GM21526 (cell line): Measurements from ENCODE around the gene CA6.
"Not testable (repeated sequence)": the region's sequence is repeated elsewhere in the genome, so short reads cannot be mapped to it uniquely, and the experiment has no call there.

ENCODE experiments used
- ATAC-seq: cut with Tn5 transposase; IDR thresholded peaks from one replicate; pipeline ENCODE4 v1.9.1; 2021; ENCODE audit warnings: moderate library complexity; ENCODE audit not compliant: unreplicated experiment, low FRiP score

The CA6 gene

DNA sequence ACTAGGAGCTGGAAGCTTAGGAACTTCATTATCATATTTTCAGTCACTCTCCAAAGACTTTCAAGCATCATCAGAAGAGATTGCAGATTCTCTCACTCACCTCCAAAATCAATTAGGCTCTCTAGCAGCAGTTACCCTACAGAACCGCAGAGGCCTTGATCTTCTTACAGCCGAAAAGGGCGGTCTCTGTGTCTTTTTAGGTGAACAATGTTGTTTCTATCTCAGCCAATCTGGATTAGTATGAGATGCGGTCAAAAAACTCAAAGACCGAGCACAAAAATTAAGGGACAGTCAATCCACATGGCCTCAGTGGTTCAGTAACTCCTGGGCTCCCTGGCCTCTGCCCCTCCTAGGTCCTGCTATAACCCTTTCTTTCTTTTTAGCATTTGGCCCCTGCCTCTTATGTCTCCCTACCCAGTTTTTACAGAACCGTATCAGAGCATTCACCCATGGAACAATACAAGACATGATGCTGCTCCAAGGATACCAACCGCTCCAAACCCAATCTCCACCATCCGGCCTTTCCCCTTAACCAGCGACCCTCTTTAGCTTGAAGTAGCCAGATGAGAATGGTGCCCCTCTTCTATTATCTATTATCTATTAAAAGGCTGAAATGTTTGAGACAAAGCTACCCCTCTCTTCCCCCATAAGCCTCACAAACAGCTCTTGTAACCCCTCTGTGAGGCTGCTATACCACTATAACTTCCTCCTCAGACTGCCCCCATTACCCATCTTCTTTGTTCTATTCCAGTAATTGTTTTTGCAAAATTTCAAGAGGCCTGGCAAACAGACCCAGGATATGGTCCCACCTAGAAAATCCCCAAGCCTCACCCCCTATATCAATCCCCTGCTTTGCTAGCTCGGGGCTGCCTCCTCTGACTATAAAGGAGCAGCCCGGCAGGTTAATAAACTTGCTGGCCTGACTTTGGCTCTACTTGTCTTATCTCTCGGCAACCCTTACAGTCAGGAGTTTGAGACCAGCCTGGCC is 18.7 kb upstream of the CA6 start:
- no peak for ATAC-seq

DNA sequence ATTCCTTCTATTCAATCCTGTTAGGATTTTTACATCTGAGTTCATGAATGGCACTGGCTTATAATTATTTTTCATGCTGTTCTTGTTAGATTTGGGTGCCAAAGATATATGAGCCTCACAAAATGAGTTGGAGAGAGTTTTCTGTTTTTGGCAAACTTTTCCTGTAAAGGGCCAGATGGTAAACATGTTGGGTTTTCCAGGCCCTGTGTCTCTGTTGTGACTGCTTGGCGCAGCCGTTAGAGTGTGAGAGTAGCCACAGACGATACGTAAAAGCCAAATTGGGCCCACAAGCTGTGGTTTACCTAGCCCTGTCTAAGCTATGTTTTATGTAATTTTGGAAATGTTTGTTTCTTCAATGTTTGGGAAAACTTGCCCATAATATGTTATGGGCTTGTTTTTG is 15.6 kb upstream of the CA6 start:
- no peak for ATAC-seq

GRCh38 chr1:8937051-8937450 is 8.6 kb upstream of the CA6 start:
- not testable (repeated sequence) for ATAC-seq

DNA sequence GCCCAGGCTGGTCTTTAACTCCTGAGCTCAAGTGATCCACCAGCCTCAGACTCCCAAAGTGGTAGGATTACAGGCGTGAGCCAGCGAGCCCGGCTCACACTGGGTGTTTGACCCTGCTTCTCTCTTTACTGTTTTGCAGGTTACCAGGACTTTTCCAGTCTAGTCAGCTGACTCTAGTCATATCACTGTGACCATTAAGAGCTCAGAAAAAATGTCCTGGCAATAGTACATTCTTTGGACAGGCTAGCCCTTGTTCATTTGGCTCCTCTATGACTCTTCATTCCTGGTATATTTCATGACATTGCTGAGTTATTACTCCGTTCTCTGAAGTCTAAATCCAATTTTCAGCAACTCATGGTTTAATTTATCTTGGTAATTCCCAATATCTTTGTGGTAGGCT is 8.0 kb upstream of the CA6 start:
- no peak for ATAC-seq

- ATAC-seq, result no peak
Observed at GRCh38 chr1:8938232-8938999, 7.3 kb upstream of the CA6 start.

GRCh38 chr1:8939000-8939265 is 6.7 kb upstream of the CA6 start:
- ATAC-seq, result no peak

DNA sequence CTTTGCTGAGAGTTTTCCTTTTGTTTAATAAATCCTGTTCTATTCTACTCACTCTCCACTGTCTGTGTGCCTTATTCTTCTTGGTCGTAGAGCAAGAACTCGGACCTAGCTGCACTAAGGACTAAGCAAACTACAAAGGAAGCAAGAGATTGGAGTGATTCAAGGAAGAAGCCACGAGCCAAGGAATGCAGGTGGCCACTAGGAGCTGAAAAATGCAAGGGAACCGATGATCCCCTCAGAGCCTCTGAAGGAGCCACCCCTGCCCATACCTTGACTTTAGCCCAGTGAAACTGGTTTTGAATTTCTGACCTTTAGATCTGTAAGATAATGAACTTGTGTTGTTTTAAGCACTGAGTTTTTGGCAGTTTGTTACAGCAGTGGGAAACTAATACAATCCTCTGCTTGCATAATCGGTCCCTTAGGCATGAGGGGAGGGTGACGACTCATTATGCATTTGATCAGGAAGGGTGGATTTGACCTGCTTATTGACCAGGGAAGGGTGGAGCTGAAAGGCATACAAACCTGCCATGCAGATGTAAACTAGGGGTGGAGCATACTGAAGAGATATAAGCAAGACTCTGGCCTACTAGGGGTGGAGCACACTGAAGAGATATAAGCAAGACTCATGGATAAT is 6.2 kb upstream of the CA6 start:
- no peak for ATAC-seq

- no peak for ATAC-seq
Observed at GRCh38 chr1:8941906-8942305, 3.8 kb upstream of the CA6 start.

DNA sequence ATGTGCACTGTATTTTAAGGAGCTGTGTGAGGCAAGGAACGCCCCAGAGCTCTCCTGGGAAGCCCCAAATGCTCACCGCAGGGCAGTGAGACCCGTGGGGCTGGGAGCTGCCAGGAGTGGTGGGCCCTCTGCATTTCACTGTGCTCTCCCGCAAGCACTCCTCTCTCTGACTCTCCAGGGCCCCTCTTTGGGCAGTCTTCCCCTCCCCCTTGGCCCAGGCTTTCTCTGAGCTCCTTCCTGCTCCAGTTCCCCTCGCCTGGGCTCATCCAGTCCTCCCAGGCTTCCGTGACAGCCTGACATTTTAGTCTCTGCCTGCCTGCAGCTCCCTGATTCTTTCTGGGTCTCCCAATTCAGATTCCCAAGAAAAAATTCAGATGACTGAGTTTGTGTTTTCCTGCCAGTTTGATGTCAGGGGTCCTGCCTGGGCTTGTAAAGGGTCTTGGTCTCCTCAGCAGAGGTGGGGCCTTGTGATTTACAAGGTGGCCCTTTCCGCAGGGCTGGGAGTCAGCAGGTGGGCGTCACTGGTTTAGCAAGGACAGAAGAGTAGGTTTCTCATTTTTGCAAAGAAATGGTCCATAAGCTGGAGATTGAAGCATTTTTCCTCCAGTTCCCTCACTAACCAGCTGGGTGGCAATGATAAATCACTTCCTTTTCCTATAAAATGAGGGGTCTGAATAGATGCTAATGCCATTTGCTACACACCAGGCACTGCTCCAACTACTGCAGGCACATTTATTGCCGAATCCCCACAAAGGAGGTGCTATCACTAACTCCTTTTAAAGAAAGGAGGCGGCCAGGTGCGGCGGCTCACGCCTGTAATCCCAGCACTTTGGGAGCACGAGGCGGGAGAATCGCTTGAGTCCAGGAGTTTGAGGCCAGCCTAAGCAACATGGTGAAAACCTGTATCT is 1.9 kb upstream of the CA6 start:
- ATAC-seq, result no peak

DNA sequence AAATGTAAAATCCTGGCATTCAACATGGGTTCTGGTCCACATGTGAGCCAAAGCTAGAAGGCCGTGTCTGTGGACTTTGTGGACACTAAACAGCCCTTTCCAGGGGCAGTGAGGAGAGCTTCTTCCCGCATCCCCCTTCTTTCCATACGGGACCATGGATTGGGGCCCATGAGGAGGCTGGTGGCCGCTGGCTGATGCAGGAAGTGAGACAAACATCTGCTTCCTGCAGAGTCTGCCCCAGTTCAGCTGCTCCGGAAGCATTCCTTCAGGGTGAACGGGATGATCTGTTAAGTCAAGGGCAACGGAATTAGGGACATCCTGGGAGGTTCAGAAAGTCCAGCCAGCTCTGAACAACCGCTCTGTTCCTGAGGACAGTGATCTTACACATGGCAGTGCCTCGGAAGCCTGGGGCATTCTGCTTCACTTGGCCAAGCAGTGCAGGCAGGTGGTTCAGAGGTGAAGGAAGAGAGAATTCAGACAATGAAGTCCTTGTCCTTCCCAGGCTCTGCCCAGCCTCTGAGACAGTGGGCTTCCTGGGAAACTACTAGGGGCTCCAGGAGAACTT is 1.5 kb downstream of the CA6 start:
- no peak for ATAC-seq

GRCh38 chr1:8950309-8950708 is 4.6 kb downstream of the CA6 start:
- no peak for ATAC-seq

DNA sequence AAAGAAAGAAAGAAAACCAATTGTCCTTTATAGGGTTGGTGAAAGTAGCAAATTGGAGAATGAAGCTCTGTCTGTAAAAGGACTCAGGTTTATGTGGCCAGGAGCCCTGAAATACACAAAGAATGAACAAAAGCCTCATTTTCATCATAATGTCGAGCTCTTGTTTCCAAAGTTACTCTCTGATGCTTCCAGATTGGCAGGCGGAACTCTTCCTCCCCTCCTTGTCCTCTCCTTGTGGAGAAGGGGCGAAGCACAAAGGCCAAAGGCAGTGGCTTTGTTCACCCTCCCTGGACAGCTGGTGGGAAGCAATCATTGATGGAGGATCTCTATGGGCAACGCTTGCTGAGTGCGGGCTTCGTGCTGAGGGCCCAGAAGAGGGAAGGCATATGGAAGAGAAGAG is 5.6 kb downstream of the CA6 start:
- no peak for ATAC-seq

GRCh38 chr1:8955406-8955805 is 9.7 kb downstream of the CA6 start:
- no peak for ATAC-seq

- no peak for ATAC-seq
Observed at GRCh38 chr1:8956461-8957349, 11.0 kb downstream of the CA6 start.

DNA sequence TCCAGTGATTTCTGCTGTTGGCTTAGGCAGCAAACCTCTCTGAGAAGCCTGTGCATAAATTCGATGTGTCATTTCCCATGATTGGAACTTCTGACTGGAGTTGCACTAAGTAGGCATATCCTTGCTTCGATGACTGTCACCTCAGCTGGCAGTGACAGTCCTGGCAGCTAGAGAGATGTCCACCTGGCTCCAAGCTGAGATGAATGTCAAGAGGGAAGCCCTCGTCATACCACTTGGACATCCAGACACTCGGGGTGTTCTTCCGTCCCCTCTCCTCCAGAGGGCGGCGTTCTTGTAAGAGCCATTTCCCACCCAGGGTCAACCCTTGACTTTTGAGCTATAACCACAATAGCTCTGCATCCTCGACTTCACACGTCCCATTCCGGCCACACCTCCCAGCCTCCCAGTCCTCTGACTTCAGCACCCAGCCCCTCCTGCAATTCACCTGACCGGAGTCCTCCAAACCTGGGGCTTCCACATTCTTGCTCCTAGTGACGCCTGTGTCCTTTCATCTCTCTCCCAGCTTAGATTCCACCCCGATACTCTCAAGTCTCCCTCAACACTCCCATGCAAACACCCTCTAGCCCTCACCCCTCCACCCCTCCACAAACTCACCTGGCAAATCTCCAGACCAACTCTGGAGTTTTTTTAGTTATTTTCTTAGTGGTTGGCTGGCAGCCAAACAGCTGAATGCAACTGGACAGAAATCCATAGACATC is 17.3 kb downstream of the CA6 start:
- ATAC-seq, result no peak

- no peak for ATAC-seq
Observed at GRCh38 chr1:8963963-8964362, 18.3 kb downstream of the CA6 start.

DNA sequence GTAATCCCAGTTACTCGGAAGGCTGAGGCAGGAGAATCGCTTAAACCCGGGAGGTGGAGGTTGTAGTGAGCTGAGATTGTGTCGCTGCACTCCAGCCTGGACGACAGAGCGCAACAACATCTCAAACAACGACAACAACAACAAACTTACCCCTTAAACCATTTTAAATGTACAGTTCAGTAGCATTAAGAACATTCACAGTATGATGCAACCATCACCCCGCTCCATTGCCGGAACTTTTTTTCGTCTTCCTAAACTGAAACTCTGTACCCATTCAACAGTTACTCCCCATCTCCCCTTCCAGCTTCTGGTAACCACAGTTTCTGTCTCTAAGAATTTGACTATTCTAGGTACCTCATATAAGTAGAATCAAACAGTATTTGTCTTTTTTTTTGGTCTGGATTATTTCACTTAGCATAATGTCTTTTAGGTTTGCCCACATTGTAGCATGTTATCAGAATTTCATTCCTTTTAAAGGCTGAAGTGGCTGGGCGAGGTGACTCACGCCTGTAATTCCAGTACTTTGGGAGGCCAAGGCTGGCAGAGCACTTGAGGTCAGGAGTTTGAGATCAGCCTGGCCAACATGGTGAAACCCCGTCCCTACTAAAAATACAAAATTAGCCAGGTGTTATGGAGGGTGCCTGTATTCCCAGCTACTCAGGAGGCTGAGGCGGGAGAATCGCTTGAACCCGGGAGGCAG is 19.6 kb downstream of the CA6 start:
- ATAC-seq, result no peak

DNA sequence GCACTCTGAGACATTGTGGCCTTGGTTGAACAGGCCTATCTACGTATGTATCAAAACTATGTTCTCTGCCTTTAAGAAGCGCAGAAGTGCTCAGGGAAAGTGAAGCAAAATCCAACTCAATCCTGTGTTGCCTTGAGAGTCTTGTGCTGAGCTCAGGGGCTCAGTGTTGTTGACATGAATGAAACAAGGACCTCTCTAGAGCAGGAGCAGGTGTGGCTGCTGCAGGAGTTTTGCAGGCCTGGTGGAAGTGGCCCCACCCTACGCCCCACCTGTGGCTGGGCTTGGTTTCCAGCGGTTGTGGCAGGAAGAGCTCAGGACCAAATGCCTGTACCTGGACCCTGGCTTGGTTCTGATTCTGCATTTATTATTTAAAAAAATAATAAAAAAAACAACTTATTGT is 20.9 kb downstream of the CA6 start:
- no peak for ATAC-seq
